RWPE1 (cell line): Measurements from ENCODE around the gene TNFSF4.
"Not testable (repeated sequence)": the region's sequence is repeated elsewhere in the genome, so short reads cannot be mapped to it uniquely, and the experiment has no call there.

Source experiments
- CTCF ChIA-PET: fragments of 350-600 bp; sonication (Branson Sonifier 250); formaldehyde crosslinking; extraction: SDS; loops from one replicate; lab custom pipeline; 2021; lab: Yijun Ruan, JAX
- POLR2A ChIA-PET: fragments of 400-600 bp; formaldehyde crosslinking; extraction: SDS; loops from one replicate; lab custom pipeline; 2020; ENCODE audit warnings: antibody characterized with exemption; ENCODE audit not compliant: low non-redundant PET; lab: Yijun Ruan, JAX
- DNase-seq: peaks from one replicate; pipeline ENCODE4 v3.0.0; 2012; ENCODE audit warnings: low spot score
- H3K27ac ChIP-seq: fragments of 450-650 bp; 2 replicates; pipeline ENCODE4 v1.5.1; 2017
- TF ChIP-seq, protein P1 (sequence below): fragments of 450-650 bp; conservative IDR thresholded peaks from 2 replicates; pipeline ENCODE4 v1.5.1; 2017; ENCODE audit warnings: low read depth, mild to moderate bottlenecking

Gene TNFSF4

GRCh38 chr1:173161510-173162221 lies 45.5 kb downstream of the TNFSF4 start:
- POLR2A ChIA-PET = no interaction called here
- no peak overlapping the region for H3K27ac ChIP-seq
- CTCF ChIA-PET = interaction anchor here (0.6 to 1.6 kb wide), 3 partner anchors 57 to 185 kb away, joined by 3 to 6 read pairs (median 3); no protein-coding TSS in a partner anchor
- peak; percentile 39 for DNase-seq
- TF ChIP-seq, protein P1, sequence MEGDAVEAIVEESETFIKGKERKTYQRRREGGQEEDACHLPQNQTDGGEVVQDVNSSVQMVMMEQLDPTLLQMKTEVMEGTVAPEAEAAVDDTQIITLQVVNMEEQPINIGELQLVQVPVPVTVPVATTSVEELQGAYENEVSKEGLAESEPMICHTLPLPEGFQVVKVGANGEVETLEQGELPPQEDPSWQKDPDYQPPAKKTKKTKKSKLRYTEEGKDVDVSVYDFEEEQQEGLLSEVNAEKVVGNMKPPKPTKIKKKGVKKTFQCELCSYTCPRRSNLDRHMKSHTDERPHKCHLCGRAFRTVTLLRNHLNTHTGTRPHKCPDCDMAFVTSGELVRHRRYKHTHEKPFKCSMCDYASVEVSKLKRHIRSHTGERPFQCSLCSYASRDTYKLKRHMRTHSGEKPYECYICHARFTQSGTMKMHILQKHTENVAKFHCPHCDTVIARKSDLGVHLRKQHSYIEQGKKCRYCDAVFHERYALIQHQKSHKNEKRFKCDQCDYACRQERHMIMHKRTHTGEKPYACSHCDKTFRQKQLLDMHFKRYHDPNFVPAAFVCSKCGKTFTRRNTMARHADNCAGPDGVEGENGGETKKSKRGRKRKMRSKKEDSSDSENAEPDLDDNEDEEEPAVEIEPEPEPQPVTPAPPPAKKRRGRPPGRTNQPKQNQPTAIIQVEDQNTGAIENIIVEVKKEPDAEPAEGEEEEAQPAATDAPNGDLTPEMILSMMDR = no peak

- POLR2A ChIA-PET, H3K27ac ChIP-seq, DNase-seq: not testable (repeated sequence)
- CTCF ChIA-PET = interaction anchor here (0.6 kb wide), 1 partner anchor 9 kb away, joined by 3 read pairs; no protein-coding TSS in a partner anchor
Measured at GRCh38 chr1:173153964-173154363, 53.2 kb downstream of the TNFSF4 start.

GRCh38 chr1:173153503-173153902 lies 53.6 kb downstream of the TNFSF4 start:
- ChIA-PET POLR2A (no interaction called here), CTCF (interaction anchor here (0.6 kb wide), 1 partner anchor 9 kb away, joined by 3 read pairs; no protein-coding TSS in a partner anchor)
- DNase-seq = no peak
- H3K27ac ChIP-seq = no peak overlapping the region
- TF ChIP-seq, protein P1 = no peak

GRCh38 chr1:173152598-173152997 lies 54.5 kb downstream of the TNFSF4 start:
- TF ChIP-seq, protein P1 = no peak
- ChIA-PET CTCF (no interaction called here), POLR2A (no interaction called here)
- H3K27ac ChIP-seq = no peak overlapping the region
- no peak for DNase-seq

GRCh38 chr1:173150795-173151194 lies 56.3 kb downstream of the TNFSF4 start:
- CTCF ChIA-PET = no interaction called here
- no peak for DNase-seq
- POLR2A ChIA-PET = no interaction called here
- H3K27ac ChIP-seq = no peak overlapping the region
- TF ChIP-seq, protein P1 = no peak

DNA sequence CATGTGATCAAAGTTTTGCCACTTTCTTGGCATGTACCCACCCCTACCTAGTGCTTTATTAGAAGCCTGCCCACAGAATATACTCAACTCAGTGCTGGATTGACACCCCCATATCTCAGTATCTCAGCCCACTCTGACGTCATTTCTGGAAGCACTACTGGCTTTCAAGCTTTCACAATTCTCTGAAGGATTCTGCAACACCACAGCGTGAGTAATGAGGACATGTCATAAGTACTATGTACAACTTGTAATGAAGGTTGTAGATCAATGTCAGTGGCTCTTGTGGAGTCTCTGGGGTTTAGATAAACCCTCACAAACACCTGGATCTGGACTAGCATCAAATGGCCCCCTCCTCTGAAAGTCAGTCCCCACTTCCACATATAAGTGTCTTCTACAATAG lies 57.2 kb downstream of the TNFSF4 start:
- TF ChIP-seq, protein P1 = no peak
- no peak overlapping the region for H3K27ac ChIP-seq
- peak; percentile 79 for DNase-seq
- ChIA-PET POLR2A (no interaction called here), CTCF (no interaction called here)

DNA sequence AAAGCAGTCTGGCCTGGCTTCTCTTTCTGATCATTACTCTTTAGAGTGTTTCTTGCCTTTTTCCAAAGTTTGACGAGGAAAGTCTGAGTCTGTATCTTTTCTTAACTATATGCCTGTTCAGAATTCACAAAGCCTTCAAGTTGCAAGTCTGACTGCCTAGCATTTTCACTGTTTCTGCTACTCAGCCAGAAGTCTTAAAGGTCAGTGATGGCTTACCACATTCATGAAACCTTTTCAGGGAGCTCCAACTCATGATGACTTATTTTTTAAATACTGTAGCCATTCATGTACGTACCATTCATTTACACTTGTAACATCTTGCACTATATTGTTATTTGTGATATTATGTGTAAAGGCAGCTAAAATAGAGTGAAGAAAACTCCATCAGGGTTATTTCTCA lies 58.2 kb downstream of the TNFSF4 start:
- no peak overlapping the region for H3K27ac ChIP-seq
- POLR2A ChIA-PET = no interaction called here
- CTCF ChIA-PET = no interaction called here
- TF ChIP-seq, protein P1 = no peak
- no peak for DNase-seq
